ENCODE results near the gene ATXN7L1.

- TF ChIP-seq ZFP30 (CRISPR knock-in tag; IDR thresholded peaks at IDR 0.05): no peak
- no peak for TF ChIP-seq PPARA (CRISPR knock-in tag; IDR thresholded peaks at IDR 0.05; ENCODE audit: borderline replicate concordance)
- no peak for TF ChIP-seq RARB (CRISPR knock-in tag; IDR thresholded peaks at IDR 0.05)
- TF ChIP-seq TSHZ2 (CRISPR knock-in tag; IDR thresholded peaks at IDR 0.05): no peak
- TF ChIP-seq ZC3H10 (CRISPR knock-in tag; IDR thresholded peaks at IDR 0.05): no peak
- TF ChIP-seq PATZ1 (CRISPR knock-in tag; IDR thresholded peaks at IDR 0.05; ENCODE audit: borderline replicate concordance): no peak
- TF ChIP-seq ARNTL (CRISPR knock-in tag; IDR thresholded peaks at IDR 0.05; ENCODE audit: borderline replicate concordance, low read depth): no peak
- TF ChIP-seq ISL1 (CRISPR knock-in tag; IDR thresholded peaks at IDR 0.05): no peak
- TF ChIP-seq ZNF70 (CRISPR knock-in tag; IDR thresholded peaks at IDR 0.05): no peak
- TF ChIP-seq CSDC2 (CRISPR knock-in tag; IDR thresholded peaks at IDR 0.05): no peak
- TF ChIP-seq TCF4 (CRISPR knock-in tag; IDR thresholded peaks at IDR 0.05; ENCODE audit: borderline replicate concordance): no peak
- no peak for TF ChIP-seq ZFP3 (CRISPR knock-in tag; IDR thresholded peaks at IDR 0.05)
- no peak for TF ChIP-seq CSRNP3 (CRISPR knock-in tag; IDR thresholded peaks at IDR 0.05)
- TF ChIP-seq CREB5 (CRISPR knock-in tag; IDR thresholded peaks at IDR 0.05; ENCODE audit: low read depth): no peak
Measured at GRCh38 chr7:105666324-105666723, 210.1 kb downstream of the ATXN7L1 start.
